ENCODE results near the gene HNRNPR. TPM values are rescaled to one million over a fixed set of nuclear protein-coding genes. Genes with fewer than 3 reads are reported as not detected.

Gene HNRNPR
- total RNA-seq, 4 donors from 2014 or later = 59.8 to 75.7 (median 69.4) TPM

DNA sequence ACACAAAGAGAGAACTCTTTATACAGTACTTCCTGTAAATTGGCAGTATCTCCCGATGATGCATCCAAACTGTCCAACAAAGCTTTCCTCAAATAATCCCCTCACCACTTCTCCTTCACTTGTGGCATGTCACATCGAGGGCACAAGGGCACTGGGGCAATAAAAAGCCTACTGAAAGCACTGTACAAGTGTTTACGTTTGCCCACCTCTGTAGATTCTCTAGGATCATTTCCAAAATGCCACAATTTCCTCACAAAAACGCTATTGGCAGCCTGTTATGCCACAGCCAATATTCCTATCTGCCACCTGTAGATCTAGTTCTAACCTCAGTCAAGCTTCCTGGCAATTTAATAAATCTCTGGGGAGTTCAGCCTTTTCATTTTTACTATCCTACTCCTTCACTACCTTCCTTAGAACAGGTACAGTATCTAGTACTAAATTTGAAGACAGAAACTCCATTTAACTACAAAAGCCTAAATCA is 39.9 kb downstream of the HNRNPR start:
- intact Hi-C loops (cut with DNase I) = no loop called here
- Histone ChIP-seq H3K27ac (replicated peaks in 1 of 4) (no peak overlapping the region), H3K36me3 (peaks cover 4 to 68% (median 52%) of the 10 kb centered on the region in 4 donors), H3K4me1 (peaks cover 0 to 9% (median 0%) of the 10 kb centered on the region in 4 donors), H3K27me3 (no peaks in the 10 kb centered on the region), H3K4me3 (no peak overlapping the region), H3K9me3 (no peaks in the 10 kb centered on the region)
- TF ChIP-seq POLR2AphosphoS5 (IDR thresholded peaks at IDR 0.05) (no peak), EP300 (IDR thresholded peaks at IDR 0.05) (no peak), POLR2A (IDR thresholded peaks at IDR 0.05; ENCODE audit: low read depth) (no peak)
- TF ChIP-seq, protein P1, sequence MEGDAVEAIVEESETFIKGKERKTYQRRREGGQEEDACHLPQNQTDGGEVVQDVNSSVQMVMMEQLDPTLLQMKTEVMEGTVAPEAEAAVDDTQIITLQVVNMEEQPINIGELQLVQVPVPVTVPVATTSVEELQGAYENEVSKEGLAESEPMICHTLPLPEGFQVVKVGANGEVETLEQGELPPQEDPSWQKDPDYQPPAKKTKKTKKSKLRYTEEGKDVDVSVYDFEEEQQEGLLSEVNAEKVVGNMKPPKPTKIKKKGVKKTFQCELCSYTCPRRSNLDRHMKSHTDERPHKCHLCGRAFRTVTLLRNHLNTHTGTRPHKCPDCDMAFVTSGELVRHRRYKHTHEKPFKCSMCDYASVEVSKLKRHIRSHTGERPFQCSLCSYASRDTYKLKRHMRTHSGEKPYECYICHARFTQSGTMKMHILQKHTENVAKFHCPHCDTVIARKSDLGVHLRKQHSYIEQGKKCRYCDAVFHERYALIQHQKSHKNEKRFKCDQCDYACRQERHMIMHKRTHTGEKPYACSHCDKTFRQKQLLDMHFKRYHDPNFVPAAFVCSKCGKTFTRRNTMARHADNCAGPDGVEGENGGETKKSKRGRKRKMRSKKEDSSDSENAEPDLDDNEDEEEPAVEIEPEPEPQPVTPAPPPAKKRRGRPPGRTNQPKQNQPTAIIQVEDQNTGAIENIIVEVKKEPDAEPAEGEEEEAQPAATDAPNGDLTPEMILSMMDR (IDR thresholded peaks at IDR 0.05) = no peak
- no peak for DNase-seq (ENCODE audit: extremely low spot score)
- 80% methylated on average over 4 of the region's 4 CpGs for WGBS

DNA sequence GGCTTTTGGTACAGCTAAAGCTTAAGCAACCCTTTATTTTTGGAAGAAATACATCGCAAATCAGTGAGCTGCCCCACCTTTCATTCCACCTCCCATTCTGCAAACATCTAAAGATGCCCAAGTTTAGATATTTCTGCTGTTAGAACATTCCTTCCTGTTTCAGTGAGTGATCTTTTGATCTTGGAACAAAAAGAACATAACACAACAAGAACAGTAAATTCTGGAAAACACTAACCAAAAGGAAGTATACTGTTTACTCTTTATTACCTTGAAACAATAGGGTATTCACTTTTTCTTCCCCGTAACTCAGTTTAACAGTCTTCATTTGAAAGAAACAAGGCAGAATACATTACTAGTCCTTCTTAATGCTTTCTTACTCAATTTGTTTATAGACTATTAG is 40.6 kb downstream of the HNRNPR start:
- peaks cover 0 to 7% (median 0%) of the 10 kb centered on the region in 4 donors for H3K4me1 ChIP-seq
- no peaks in the 10 kb centered on the region for H3K27me3 ChIP-seq
- peaks cover 5 to 72% (median 57%) of the 10 kb centered on the region in 4 donors for H3K36me3 ChIP-seq
- no peak overlapping the region for H3K4me3 ChIP-seq
- peak overlapping the region in 1 of 4 donors; percentile 25 for H3K27ac ChIP-seq (replicated peaks in 1 of 4)
- DNase-seq (ENCODE audit: extremely low spot score) = no peak
- TF ChIP-seq POLR2AphosphoS5 (IDR thresholded peaks at IDR 0.05) (no peak), EP300 (IDR thresholded peaks at IDR 0.05) (no peak), POLR2A (IDR thresholded peaks at IDR 0.05; ENCODE audit: low read depth) (no peak)
- TF ChIP-seq, protein P1 (IDR thresholded peaks at IDR 0.05) = no peak
- intact Hi-C loops (cut with DNase I) = no loop called here
- WGBS = 85% methylated on average over 2 of the region's 2 CpGs
- no peaks in the 10 kb centered on the region for H3K9me3 ChIP-seq

- H3K27me3 ChIP-seq = no peaks in the 10 kb centered on the region
- 92% methylated on average over 2 of the region's 2 CpGs for WGBS
- no peak overlapping the region for H3K4me3 ChIP-seq
- peaks cover 13 to 64% (median 46%) of the 10 kb centered on the region in 4 donors for H3K36me3 ChIP-seq
- no peak for DNase-seq (ENCODE audit: extremely low spot score)
- TF ChIP-seq EP300 (IDR thresholded peaks at IDR 0.05) = no peak
- no peak for TF ChIP-seq POLR2A (IDR thresholded peaks at IDR 0.05; ENCODE audit: low read depth)
- no peak for TF ChIP-seq POLR2AphosphoS5 (IDR thresholded peaks at IDR 0.05)
- TF ChIP-seq, protein P1 (IDR thresholded peaks at IDR 0.05) = no peak
- no peak overlapping the region for H3K27ac ChIP-seq (replicated peaks in 1 of 4)
- H3K9me3 ChIP-seq = no peaks in the 10 kb centered on the region
- no peaks in the 10 kb centered on the region for H3K4me1 ChIP-seq
- intact Hi-C loops (cut with DNase I) = no loop called here
Observed at GRCh38 chr1:23296931-23297330, 47.2 kb downstream of the HNRNPR start.

- DNase-seq (ENCODE audit: extremely low spot score) = no peak
- Histone ChIP-seq H3K27ac (replicated peaks in 1 of 4) (no peak overlapping the region), H3K36me3 (peaks cover 0 to 33% (median 19%) of the 10 kb centered on the region in 4 donors), H3K27me3 (no peaks in the 10 kb centered on the region), H3K4me1 (no peaks in the 10 kb centered on the region), H3K4me3 (no peak overlapping the region), H3K9me3 (no peaks in the 10 kb centered on the region)
- intact Hi-C loops (cut with DNase I) = no loop called here
- WGBS = 98% methylated on average over 2 of the region's 2 CpGs
- TF ChIP-seq POLR2AphosphoS5 (IDR thresholded peaks at IDR 0.05) (no peak), EP300 (IDR thresholded peaks at IDR 0.05) (no peak), POLR2A (IDR thresholded peaks at IDR 0.05; ENCODE audit: low read depth) (no peak)
- TF ChIP-seq, protein P1 (IDR thresholded peaks at IDR 0.05) = no peak
Observed at GRCh38 chr1:23291706-23292105, 52.4 kb downstream of the HNRNPR start.
